SK-N-SH treated with all-trans-retinoic acid at 6 μM for 48 hours (cell line): ENCODE data around the gene INPP4B.

Source experiments
- ATAC-seq: fragments of 200-7000 bp; cut with Tn5 transposase; 3 replicates; pipeline ENCODE4 v1.9.1; 2020; ENCODE audit warnings: mild to moderate bottlenecking, moderate library complexity
- ARNTL ChIP-seq: fragments of 450-650 bp; formaldehyde crosslinking; IDR thresholded peaks from 2 replicates; pipeline ENCODE4 v1.5.0; 2020; ENCODE audit warnings: low read depth, mild to moderate bottlenecking, moderate library complexity, borderline replicate concordance
- BACH2 ChIP-seq: fragments of 250-450 bp; sonication (Bioruptor Pico); IDR thresholded peaks from 2 replicates; pipeline ENCODE4 v1.9.0; 2021; ENCODE audit warnings: mild to moderate bottlenecking, borderline replicate concordance
- ESRRG ChIP-seq: fragments of 250-450 bp; sonication (Bioruptor Pico); IDR thresholded peaks from 2 replicates; pipeline ENCODE4 v1.6.1; 2021; ENCODE audit warnings: mild to moderate bottlenecking
- GLIS3 ChIP-seq: fragments of 250-450 bp; sonication (Bioruptor Pico); IDR thresholded peaks from 2 replicates; pipeline ENCODE4 v1.5.0; 2020; ENCODE audit warnings: mild to moderate bottlenecking, moderate library complexity
- ISL1 ChIP-seq: fragments of 250-450 bp; sonication (Bioruptor Pico); IDR thresholded peaks from 2 replicates; pipeline ENCODE4 v2.1.2; 2022; ENCODE audit warnings: mild to moderate bottlenecking, moderate library complexity
- OSR1 ChIP-seq: fragments of 250-450 bp; sonication (Bioruptor Pico); IDR thresholded peaks from 2 replicates; pipeline ENCODE4 v1.8.0; 2022; ENCODE audit warnings: moderate library complexity, mild to moderate bottlenecking, inconsistent platforms
- PPARA ChIP-seq: fragments of 250-450 bp; sonication (Bioruptor Pico); IDR thresholded peaks from 2 replicates; pipeline ENCODE4 v1.5.0; 2020; ENCODE audit warnings: mild to moderate bottlenecking, borderline replicate concordance
- RARB ChIP-seq: fragments of 250-450 bp; sonication (Bioruptor Pico); IDR thresholded peaks from 2 replicates; pipeline ENCODE4 v1.8.0; 2021; ENCODE audit warnings: mild to moderate bottlenecking, moderate library complexity
- SNAI2 ChIP-seq: fragments of 250-450 bp; sonication (Bioruptor Pico); IDR thresholded peaks from 2 replicates; pipeline ENCODE4 v1.5.0; 2020; ENCODE audit warnings: mild to moderate bottlenecking, moderate library complexity
- TCF4 ChIP-seq: fragments of 250-450 bp; sonication (Bioruptor Pico); IDR thresholded peaks from 2 replicates; pipeline ENCODE4 v1.8.0; 2021; ENCODE audit warnings: mild to moderate bottlenecking, moderate library complexity, borderline replicate concordance
- TSHZ2 ChIP-seq: fragments of 250-450 bp; sonication (Bioruptor Pico); IDR thresholded peaks from 2 replicates; pipeline ENCODE4 v1.5.0; 2020; ENCODE audit warnings: mild to moderate bottlenecking, moderate library complexity
- ZFP30 ChIP-seq: fragments of 450-650 bp; formaldehyde crosslinking; IDR thresholded peaks from 2 replicates; pipeline ENCODE4 v1.5.0; 2022; ENCODE audit warnings: mild to moderate bottlenecking, moderate library complexity
- ZNF565 ChIP-seq: fragments of 450-650 bp; formaldehyde crosslinking; conservative IDR thresholded peaks from 2 replicates; pipeline ENCODE4 v1.5.0; 2020; ENCODE audit warnings: low read depth, mild to moderate bottlenecking, moderate library complexity
- ZNF8 ChIP-seq: fragments of 450-650 bp; formaldehyde crosslinking; IDR thresholded peaks from 2 replicates; pipeline ENCODE4 v1.5.0; 2020; ENCODE audit warnings: mild to moderate bottlenecking, moderate library complexity
- TF ChIP-seq, protein P1 (sequence below): fragments of 250-450 bp; sonication (Bioruptor Pico); IDR thresholded peaks from 2 replicates; pipeline ENCODE4 v1.8.0; 2020; ENCODE audit warnings: mild to moderate bottlenecking, moderate library complexity, borderline replicate concordance
- TF ChIP-seq, protein P2 (sequence below): fragments of 250-450 bp; sonication (Bioruptor Pico); IDR thresholded peaks from 2 replicates; pipeline ENCODE4 v1.8.0; 2021; ENCODE audit warnings: low read depth, mild to moderate bottlenecking, moderate library complexity, borderline replicate concordance
- TF ChIP-seq, protein P3 (sequence below): fragments of 250-450 bp; sonication (Bioruptor Pico); IDR thresholded peaks from 2 replicates; pipeline ENCODE4 v1.5.1; 2021; ENCODE audit warnings: mild to moderate bottlenecking, moderate library complexity
- TF ChIP-seq, protein P4 (sequence below): fragments of 250-450 bp; sonication (Bioruptor Pico); IDR thresholded peaks from 2 replicates; pipeline ENCODE4 v1.5.1; 2020; ENCODE audit warnings: low read depth, mild to moderate bottlenecking, moderate library complexity

The INPP4B gene

DNA sequence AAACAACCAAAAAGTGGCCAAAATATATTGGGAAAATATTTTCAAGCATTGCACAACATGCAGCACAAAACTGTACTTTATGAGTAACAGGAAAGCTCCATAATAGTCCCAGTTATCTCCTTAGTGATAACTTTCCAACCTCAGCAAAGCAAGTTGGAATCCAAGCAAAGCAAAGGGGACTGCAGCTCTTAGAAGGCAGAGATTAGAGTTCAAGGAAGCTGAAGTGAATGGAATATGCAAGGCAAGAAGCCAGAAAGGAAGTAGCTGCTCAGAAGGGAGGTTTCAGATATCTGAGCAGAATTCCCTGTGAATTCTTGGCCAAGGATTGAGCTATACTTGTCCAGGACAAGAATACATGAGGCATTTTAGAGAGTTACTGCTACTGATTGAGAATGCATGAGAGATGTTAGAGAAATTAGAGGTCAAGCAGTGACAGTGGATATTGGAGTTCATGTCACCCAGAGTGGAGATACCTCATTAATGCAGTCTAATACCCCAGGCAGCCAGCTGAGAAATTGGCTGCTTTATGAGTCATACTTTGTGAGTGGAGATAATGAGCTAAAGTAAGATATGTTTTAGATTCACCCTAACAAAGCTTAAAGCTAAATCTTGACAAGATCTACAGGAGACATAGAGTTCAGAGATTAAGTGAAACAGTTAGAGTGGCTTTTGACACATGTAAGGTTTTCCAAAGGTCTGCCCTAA is 102.8 kb downstream of the INPP4B start:
- TF ChIP-seq ZNF8 (CRISPR knock-in tag) (no peak), ESRRG (CRISPR knock-in tag) (no peak), RARB (no peak), SNAI2 (no peak), ZFP30 (CRISPR knock-in tag) (no peak), GLIS3 (CRISPR knock-in tag) (no peak)
- TF ChIP-seq, protein P1, sequence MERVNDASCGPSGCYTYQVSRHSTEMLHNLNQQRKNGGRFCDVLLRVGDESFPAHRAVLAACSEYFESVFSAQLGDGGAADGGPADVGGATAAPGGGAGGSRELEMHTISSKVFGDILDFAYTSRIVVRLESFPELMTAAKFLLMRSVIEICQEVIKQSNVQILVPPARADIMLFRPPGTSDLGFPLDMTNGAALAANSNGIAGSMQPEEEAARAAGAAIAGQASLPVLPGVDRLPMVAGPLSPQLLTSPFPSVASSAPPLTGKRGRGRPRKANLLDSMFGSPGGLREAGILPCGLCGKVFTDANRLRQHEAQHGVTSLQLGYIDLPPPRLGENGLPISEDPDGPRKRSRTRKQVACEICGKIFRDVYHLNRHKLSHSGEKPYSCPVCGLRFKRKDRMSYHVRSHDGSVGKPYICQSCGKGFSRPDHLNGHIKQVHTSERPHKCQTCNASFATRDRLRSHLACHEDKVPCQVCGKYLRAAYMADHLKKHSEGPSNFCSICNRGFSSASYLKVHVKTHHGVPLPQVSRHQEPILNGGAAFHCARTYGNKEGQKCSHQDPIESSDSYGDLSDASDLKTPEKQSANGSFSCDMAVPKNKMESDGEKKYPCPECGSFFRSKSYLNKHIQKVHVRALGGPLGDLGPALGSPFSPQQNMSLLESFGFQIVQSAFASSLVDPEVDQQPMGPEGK = no peak
- TF ChIP-seq, protein P2, sequence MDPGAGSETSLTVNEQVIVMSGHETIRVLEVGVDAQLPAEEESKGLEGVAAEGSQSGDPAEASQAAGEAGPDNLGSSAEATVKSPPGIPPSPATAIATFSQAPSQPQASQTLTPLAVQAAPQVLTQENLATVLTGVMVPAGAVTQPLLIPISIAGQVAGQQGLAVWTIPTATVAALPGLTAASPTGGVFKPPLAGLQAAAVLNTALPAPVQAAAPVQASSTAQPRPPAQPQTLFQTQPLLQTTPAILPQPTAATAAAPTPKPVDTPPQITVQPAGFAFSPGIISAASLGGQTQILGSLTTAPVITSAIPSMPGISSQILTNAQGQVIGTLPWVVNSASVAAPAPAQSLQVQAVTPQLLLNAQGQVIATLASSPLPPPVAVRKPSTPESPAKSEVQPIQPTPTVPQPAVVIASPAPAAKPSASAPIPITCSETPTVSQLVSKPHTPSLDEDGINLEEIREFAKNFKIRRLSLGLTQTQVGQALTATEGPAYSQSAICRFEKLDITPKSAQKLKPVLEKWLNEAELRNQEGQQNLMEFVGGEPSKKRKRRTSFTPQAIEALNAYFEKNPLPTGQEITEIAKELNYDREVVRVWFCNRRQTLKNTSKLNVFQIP (CRISPR knock-in tag) = no peak
- TF ChIP-seq, protein P3, sequence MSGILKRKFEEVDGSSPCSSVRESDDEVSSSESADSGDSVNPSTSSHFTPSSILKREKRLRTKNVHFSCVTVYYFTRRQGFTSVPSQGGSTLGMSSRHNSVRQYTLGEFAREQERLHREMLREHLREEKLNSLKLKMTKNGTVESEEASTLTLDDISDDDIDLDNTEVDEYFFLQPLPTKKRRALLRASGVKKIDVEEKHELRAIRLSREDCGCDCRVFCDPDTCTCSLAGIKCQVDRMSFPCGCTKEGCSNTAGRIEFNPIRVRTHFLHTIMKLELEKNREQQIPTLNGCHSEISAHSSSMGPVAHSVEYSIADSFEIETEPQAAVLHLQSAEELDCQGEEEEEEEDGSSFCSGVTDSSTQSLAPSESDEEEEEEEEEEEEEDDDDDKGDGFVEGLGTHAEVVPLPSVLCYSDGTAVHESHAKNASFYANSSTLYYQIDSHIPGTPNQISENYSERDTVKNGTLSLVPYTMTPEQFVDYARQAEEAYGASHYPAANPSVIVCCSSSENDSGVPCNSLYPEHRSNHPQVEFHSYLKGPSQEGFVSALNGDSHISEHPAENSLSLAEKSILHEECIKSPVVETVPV = no peak
- no peak for ATAC-seq

DNA sequence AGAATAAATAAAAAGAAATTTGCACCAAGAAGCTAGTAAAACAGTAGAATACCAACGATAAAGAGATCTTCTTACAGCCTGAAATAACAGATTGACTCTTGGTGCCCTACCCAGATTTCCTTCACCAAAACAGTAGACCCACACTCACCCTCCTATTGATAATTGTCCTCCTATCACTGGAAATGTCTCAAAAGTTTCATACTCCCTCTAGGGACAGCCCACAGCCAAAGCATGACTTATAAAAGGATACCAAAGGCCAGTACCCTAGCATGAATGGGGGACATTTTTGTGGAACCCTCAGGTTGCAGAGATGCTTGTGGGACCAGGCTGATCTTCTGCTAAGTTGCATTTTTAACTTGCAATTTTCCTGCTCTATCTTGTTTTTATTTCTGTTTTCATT is 104.1 kb downstream of the INPP4B start:
- no peak for ATAC-seq
- TF ChIP-seq TCF4 (CRISPR knock-in tag) (no peak), SNAI2 (no peak), BACH2 (CRISPR knock-in tag) (no peak), OSR1 (no peak), RARB (no peak), ZNF8 (CRISPR knock-in tag) (no peak), TSHZ2 (CRISPR knock-in tag) (no peak), ISL1 (CRISPR knock-in tag) (no peak), ARNTL (CRISPR knock-in tag) (no peak), ZNF565 (no peak), PPARA (CRISPR knock-in tag) (no peak)
- TF ChIP-seq, protein P2 (CRISPR knock-in tag) = no peak
- TF ChIP-seq, protein P3 = no peak
- TF ChIP-seq, protein P4, sequence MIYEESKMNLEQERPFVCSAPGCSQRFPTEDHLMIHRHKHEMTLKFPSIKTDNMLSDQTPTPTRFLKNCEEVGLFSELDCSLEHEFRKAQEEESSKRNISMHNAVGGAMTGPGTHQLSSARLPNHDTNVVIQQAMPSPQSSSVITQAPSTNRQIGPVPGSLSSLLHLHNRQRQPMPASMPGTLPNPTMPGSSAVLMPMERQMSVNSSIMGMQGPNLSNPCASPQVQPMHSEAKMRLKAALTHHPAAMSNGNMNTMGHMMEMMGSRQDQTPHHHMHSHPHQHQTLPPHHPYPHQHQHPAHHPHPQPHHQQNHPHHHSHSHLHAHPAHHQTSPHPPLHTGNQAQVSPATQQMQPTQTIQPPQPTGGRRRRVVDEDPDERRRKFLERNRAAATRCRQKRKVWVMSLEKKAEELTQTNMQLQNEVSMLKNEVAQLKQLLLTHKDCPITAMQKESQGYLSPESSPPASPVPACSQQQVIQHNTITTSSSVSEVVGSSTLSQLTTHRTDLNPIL = no peak
- TF ChIP-seq, protein P1 = no peak
